ENCODE data around the gene TPRA1.

Gene TPRA1

GRCh38 chr3:127616836-127617605 is 26.5 kb upstream of the TPRA1 start:
- ChIA-PET POLR2A (ENCODE audit: low non-redundant PET) (no interaction called here), CTCF (no interaction called here)
- H3K27ac ChIP-seq: no peak overlapping the region
- no peak for DNase-seq (ENCODE audit: low spot score)
- TF ChIP-seq, protein P1, sequence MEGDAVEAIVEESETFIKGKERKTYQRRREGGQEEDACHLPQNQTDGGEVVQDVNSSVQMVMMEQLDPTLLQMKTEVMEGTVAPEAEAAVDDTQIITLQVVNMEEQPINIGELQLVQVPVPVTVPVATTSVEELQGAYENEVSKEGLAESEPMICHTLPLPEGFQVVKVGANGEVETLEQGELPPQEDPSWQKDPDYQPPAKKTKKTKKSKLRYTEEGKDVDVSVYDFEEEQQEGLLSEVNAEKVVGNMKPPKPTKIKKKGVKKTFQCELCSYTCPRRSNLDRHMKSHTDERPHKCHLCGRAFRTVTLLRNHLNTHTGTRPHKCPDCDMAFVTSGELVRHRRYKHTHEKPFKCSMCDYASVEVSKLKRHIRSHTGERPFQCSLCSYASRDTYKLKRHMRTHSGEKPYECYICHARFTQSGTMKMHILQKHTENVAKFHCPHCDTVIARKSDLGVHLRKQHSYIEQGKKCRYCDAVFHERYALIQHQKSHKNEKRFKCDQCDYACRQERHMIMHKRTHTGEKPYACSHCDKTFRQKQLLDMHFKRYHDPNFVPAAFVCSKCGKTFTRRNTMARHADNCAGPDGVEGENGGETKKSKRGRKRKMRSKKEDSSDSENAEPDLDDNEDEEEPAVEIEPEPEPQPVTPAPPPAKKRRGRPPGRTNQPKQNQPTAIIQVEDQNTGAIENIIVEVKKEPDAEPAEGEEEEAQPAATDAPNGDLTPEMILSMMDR (conservative IDR thresholded peaks at IDR 0.05; ENCODE audit: low read depth): no peak

DNA sequence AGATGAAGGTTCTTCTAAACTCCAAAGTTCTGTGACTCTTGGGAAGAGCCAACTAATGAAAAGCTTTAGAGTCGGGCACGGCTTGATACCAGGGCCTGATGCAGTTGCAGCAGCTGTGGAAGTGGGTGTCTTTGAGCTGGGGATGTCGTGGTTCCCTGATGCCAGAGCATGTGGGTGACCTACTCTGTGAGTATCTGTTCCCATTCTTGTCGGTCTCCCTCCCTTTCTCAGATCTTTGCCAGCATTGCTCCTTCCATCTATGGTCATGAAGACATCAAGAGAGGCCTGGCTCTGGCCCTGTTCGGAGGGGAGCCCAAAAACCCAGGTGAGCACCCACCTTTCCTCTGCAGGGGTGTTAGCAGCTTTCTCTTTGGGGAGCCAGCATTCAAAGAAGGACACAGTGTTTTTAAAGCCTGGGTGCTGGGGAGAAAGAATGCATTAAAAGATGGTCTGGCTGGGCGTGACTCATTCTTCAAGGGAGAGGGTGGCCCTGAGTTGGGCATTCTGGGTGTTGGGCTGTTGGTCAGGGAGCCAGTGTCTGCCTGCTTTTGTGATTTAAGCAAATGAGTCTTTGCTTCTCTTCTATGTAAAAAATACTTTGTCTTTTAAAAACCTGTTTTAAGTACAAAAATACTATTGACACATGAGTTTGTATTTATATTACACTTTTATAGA is 25.2 kb upstream of the TPRA1 start:
- peak overlapping the region; percentile 17; the same call in 1 of the 2 replicates for H3K27ac ChIP-seq
- ChIA-PET CTCF (no interaction called here), POLR2A (ENCODE audit: low non-redundant PET) (no interaction called here)
- DNase-seq (ENCODE audit: low spot score): no peak
- TF ChIP-seq, protein P1 (conservative IDR thresholded peaks at IDR 0.05; ENCODE audit: low read depth): no peak

DNA sequence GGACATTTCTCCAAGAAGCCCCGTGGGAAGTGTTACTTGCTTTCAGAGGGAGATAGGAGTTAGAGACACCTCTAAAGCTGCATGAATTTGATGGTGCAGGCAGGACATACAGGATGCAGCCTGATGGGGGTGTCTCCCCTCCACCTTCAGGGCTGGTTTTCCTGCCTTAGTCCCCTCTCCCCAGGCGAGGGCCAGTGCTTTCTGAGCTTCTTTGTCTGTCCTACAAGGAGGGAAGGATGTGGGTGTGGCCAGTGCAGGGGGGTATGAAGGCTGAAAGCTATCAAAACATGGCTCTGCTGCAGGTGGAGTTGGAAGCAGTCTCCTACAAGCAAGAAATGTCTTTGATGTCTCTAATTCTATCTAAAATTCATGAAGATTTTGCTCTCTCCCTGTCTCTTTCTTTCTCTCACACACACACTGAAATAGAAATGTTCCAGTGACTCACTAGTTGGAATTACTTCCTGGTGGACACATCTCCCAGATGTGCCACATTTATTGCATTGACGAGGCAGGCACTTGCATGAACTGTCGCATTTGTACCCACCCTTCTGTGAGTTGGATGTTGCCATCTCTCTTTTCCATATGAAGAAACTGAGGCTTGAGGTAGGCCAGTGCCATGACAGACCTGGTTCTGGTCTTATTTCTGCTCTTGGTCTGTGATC is 24.5 kb upstream of the TPRA1 start:
- H3K27ac ChIP-seq: no peak overlapping the region
- no peak for DNase-seq (ENCODE audit: low spot score)
- TF ChIP-seq, protein P1 (conservative IDR thresholded peaks at IDR 0.05; ENCODE audit: low read depth): no peak
- ChIA-PET CTCF (no interaction called here), POLR2A (ENCODE audit: low non-redundant PET) (no interaction called here)

GRCh38 chr3:127613406-127613805 is 22.9 kb upstream of the TPRA1 start:
- H3K27ac ChIP-seq: 0 out of 2 replicates have a peak overlapping the region, but pooled peaks have one; percentile 37
- TF ChIP-seq, protein P1 (conservative IDR thresholded peaks at IDR 0.05; ENCODE audit: low read depth): no peak
- ChIA-PET CTCF (interaction anchor here (1.7 kb wide), 1 partner anchor 38 kb away, joined by 5 read pairs; no protein-coding TSS in a partner anchor), POLR2A (ENCODE audit: low non-redundant PET) (no interaction called here)
- no peak for DNase-seq (ENCODE audit: low spot score)

DNA sequence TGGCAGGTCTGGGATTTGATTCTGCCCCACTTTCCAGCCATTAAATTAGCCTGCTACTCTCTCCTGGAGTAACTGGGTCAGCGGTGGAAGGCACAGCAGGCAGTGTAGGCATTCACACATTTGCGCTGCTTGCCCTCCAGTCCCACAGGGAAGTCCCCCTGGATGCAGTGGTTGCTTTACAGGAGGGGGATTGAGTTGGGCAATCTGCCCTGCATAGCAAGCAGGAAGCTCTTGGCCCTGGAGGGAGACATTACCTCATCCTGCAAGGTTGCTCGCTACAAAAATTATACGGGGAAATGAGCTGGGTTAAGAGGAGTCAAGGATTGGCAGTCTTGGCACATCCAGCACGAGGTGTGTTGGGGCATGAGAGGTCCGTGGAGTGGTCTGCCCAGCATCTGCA is 22.4 kb upstream of the TPRA1 start:
- TF ChIP-seq, protein P1 (conservative IDR thresholded peaks at IDR 0.05; ENCODE audit: low read depth): no peak
- peak overlapping the region; percentile 37 for H3K27ac ChIP-seq
- ChIA-PET CTCF (interaction anchor here (1.7 kb wide), 1 partner anchor 38 kb away, joined by 5 read pairs; no protein-coding TSS in a partner anchor), POLR2A (ENCODE audit: low non-redundant PET) (no interaction called here)
- no peak for DNase-seq (ENCODE audit: low spot score)

GRCh38 chr3:127611251-127611650 is 20.7 kb upstream of the TPRA1 start:
- ChIA-PET CTCF (no interaction called here), POLR2A (ENCODE audit: low non-redundant PET) (no interaction called here)
- no peak for DNase-seq (ENCODE audit: low spot score)
- TF ChIP-seq, protein P1 (conservative IDR thresholded peaks at IDR 0.05; ENCODE audit: low read depth): no peak
- no peak overlapping the region for H3K27ac ChIP-seq

All from RWPE1 (cell line).